Measurements from ENCODE around the gene HMX2.
"Not testable (repeated sequence)": the region's sequence is repeated elsewhere in the genome, so short reads cannot be mapped to it uniquely, and the experiment has no call there.

HMX2 gene

GRCh38 chr10:123153486-123154091 lies 5.7 kb downstream of the HMX2 start:
- no peak for DNase-seq

GRCh38 chr10:123154092-123154710 lies 6.3 kb downstream of the HMX2 start, which contains the start of gene BUB3:
TSS of gene BUB3 (plus strand) at chr10:123154402. CDS start at chr10:123154918, 516 bp downstream.
- DNase-seq = peak; percentile 76 to 99 (median 91)

DNA sequence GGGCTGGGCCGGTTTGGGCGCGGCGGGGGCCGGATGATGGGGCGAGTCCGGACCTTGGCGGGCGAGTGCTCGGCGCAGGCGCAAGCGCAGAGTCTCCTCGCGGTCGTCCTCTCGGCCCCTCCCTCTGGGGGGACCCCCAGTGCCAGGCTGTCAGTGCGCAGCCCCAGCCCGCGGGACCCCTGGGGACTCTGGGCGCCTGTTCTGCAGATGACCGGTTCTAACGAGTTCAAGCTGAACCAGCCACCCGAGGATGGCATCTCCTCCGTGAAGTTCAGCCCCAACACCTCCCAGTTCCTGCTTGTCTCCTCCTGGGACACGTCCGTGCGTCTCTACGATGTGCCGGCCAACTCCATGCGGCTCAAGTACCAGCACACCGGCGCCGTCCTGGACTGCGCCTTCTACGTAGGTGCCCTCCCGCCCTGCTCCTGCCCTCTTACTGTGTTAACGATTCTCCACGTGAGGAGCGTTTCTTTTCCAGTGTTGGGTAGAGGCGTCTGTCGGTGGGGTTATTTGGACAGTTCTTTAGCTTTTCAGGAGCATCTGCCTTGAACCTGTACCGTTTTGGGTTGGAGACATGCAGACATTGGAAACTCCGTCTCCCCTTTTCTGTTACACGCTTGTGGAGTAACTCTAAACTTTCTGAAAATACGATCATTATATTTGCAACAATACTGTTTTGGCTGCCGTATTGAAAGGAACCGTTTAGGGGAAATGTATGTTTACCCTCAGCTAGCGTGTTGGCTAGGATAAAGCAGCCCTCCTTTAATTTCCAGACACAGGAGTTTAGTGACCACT lies 7.0 kb downstream of the HMX2 start:
- DNase-seq = peak in 2 of 5 donors; percentile 37 to 59

DNA sequence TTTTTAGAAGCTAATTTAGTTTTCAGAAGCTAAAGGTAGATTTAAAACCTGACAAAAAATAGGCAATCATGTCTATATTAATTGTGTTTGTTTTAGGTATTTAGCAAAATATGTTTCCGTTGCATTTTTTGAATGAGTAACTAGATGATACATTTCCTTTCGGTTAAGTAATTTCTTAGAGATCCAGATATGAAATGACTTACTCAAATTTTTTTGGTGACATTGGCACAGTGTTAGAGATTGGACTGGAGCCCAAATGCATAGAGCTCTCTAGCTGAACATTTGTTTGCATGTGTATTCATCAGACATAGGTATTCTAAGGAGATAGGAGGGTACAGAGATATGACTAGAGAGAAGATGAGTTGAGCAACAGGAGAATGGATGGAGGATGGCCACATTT lies 8.1 kb downstream of the HMX2 start:
- DNase-seq = no peak

- DNase-seq = no peak
Observed at GRCh38 chr10:123157210-123157609, 9.3 kb downstream of the HMX2 start.

DNA sequence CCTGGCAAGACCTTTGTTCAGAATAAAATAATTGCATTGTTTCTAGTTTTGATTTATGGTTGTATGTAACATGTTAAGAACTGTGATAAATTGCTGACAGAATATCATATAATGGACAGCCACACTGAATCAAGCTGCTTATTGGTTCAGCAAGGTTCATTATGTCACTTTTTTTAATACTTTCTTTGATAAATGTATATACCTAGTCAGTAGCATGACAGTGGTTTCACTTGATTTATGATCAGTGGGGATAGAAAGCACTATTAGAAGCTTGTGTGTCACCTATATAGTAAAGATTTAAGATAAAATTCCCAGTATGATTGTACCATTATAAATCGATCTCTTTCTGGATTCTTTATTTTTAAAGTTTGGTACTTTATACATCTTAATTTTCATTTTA lies 10.7 kb downstream of the HMX2 start:
- DNase-seq = no peak

DNA sequence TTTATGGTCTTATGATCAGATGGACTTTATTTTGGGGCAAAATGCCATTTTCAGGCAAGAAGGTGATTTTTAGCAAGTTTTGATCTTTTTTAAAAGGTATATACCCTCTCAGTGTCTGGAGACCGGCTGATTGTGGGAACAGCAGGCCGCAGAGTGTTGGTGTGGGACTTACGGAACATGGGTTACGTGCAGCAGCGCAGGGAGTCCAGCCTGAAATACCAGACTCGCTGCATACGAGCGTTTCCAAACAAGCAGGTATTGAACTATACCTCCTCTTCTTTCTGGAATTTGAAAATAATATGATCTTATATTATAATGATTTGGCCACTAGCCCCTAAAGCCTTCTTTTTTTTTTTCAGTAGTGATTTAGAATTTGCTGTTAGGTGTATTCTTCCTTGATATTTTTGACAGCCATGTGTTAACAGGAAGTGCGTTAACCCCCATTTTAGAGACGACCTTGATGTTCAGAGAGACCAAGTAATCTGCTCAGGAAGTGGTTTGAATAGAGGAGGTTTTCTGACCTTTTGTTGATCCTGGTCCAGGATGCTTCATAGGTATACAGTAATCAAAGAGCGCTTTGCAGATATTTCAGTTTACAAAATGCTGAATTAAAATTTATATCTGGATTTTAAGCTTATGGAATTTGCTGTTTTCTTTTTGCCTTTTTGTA lies 12.5 kb downstream of the HMX2 start:
- DNase-seq = peak in 1 of 5 donors; percentile 62

- DNase-seq = no peak
Observed at GRCh38 chr10:123164319-123164718, 16.4 kb downstream of the HMX2 start.

- no peak for DNase-seq
Observed at GRCh38 chr10:123165445-123166072, 17.6 kb downstream of the HMX2 start.

- no peak for DNase-seq
Observed at GRCh38 chr10:123166618-123167017, 18.7 kb downstream of the HMX2 start.

DNA sequence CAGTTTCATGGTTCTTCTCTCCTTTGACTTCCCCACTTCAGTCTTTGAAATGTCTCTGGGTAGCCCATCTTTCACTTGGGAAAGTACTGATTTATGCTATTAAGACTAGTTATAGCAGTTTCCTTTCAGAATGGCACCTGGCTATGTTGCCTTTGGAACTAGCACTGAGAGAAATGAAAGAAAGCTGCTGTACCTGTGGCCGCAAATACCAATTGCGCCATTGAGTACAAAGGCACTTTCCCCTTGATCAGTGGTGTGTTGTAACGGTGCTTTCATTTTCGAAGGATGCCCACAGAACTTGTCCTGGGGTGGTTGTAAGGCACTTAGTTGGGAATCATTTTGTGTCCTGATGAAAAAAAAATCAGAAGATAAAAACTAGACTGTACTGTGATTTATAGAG lies 23.0 kb downstream of the HMX2 start:
- no peak for DNase-seq

DNA sequence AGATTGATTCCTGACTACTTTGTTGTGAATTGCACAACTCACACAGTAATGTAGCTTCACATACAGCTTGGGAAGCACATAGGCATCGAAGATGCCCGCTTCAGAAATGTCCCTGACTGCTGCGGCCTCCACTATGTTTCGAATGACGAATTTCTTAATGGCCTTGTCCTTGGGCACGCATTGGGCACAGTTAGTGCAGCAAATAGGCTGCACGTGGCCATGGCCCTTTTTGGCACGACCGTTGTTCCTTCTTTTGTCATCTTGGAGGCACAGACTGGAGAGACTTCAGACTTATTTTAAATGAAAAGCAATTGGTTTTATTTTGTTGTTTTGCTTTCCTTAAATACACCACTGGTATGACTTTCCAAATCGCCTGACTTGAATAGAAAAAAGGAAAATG lies 23.7 kb downstream of the HMX2 start:
- DNase-seq = not testable (repeated sequence)

- DNase-seq = no peak
Observed at GRCh38 chr10:123175389-123176387, 27.8 kb downstream of the HMX2 start.

DNA sequence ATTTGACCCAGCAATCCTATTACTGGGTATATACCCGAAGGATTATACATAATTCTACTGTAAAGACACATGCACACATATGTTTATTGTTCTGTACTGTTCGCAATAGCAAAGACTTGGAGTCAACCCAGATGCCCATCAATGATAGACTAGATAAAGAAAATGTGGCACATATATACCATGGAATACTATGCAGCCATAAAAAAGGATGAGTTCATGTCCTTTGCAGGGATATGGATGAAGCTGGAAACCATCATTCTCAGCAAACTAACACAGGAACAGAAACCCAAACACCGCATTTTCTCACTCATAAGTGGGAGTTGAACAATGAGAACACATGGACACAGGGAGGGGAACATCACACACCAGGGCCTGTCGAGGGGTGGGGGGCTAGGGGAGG lies 30.5 kb downstream of the HMX2 start:
- not testable (repeated sequence) for DNase-seq

DNA sequence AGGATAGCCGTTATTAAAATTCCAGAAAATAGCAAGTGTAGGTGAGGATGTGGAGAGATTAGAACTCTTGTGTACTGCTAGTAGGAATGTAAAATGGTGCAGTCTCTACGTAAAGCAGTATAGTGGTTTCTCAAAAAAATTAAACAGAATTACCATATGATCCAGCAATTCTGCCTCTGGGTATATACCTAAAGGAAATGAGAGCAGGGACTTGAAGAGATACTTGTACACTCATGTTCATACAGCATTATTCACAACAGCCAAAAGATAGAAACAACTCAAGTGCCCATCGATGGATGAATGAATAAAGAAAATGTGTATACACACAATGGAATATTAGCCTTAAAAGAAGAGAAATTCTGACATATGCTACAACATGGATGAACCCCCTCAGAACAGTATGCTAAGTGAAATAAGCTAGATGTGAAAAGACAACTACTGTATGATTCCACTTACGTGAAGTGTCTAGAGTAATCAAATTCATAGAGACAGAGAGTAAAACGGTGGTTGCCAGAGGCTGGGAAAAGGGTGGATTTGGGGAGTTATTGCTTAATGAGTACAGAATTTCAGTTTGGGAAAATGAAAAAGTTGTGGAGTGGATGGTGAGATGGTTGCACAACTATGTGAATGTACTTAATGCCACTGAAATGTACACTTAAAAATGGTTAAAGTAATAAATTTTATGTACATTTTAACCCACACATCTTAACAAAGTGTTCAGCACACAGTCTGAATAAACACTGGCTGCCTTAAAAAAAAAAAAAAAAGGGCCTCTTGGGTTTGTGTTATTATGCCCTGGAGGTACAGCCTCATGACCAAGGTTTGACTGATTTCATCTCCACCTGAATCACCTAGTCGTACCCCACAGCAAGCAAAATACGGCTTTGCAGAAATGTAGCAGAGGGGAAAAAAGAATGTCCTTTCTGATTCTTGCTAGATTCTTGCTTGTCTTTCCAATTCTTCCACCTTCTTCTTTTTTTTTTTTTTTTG lies 32.5 kb downstream of the HMX2 start:
- no peak for DNase-seq

GRCh38 chr10:123183724-123184123 lies 35.8 kb downstream of the HMX2 start:
- DNase-seq = no peak

DNA sequence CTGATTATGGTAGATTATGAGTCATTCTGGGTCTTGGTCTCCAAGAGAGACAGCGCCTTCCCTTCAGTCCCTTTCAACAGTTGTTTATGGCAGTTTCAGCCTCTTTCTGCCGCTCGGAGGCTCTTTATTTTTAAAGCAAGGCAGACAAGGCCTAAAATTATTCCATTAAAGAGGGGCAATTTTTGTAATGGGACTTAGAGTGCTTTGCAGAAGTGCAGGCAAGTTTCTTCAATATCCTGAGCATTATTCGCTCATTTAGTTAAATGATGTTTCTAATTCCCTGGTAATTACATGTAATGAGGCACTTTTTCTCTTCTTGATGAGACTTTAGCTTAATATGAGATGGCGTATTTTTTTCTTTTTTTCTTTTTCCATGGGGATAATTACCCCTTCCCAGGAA lies 39.8 kb downstream of the HMX2 start:
- no peak for DNase-seq

- no peak for DNase-seq
Observed at GRCh38 chr10:123191886-123192285, 44.0 kb downstream of the HMX2 start.

DNA sequence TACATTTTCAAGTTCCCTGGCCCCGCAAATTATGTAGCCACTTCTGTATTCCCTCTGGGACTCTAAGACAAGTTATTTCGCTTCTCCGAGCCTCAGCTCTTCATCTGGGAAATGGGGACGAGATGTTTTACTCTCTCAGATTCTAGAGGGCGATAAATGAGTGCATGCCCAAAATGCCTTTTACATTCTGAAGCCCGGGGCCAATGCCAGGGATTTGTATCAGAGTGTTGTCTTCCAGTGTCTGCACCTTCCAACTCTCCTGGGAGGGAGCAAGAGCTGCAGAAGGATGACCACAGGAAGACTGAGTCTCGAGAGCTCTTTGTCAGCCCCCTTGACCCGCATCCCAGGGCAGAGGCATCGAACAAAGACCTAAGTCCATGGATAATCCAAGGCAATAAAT lies 46.1 kb downstream of the HMX2 start:
- no peak for DNase-seq
